ENCODE results near the gene MKLN1.

- TF ChIP-seq ZFP30 (CRISPR knock-in tag; IDR thresholded peaks at IDR 0.05): no peak
- no peak for TF ChIP-seq PATZ1 (CRISPR knock-in tag; IDR thresholded peaks at IDR 0.05; ENCODE audit: borderline replicate concordance)
- TF ChIP-seq CSRNP3 (CRISPR knock-in tag; IDR thresholded peaks at IDR 0.05): no peak
- TF ChIP-seq ZNF565 (CRISPR knock-in tag; conservative IDR thresholded peaks at IDR 0.05; ENCODE audit: low read depth): no peak
- no peak for TF ChIP-seq RARB (CRISPR knock-in tag; IDR thresholded peaks at IDR 0.05)
- no peak for TF ChIP-seq TCF4 (CRISPR knock-in tag; IDR thresholded peaks at IDR 0.05; ENCODE audit: borderline replicate concordance)
- TF ChIP-seq TSHZ2 (CRISPR knock-in tag; IDR thresholded peaks at IDR 0.05): no peak
- TF ChIP-seq ISL1 (CRISPR knock-in tag; IDR thresholded peaks at IDR 0.05): no peak
- no peak for TF ChIP-seq ESRRG (CRISPR knock-in tag; IDR thresholded peaks at IDR 0.05)
- TF ChIP-seq ZNF8 (CRISPR knock-in tag; IDR thresholded peaks at IDR 0.05): no peak
- TF ChIP-seq GLIS3 (CRISPR knock-in tag; IDR thresholded peaks at IDR 0.05): no peak
- no peak for TF ChIP-seq ZC3H10 (CRISPR knock-in tag; IDR thresholded peaks at IDR 0.05)
- no peak for TF ChIP-seq PPARA (CRISPR knock-in tag; IDR thresholded peaks at IDR 0.05; ENCODE audit: borderline replicate concordance)
- TF ChIP-seq CREB5 (CRISPR knock-in tag; IDR thresholded peaks at IDR 0.05; ENCODE audit: low read depth): no peak
Observed at GRCh38 chr7:131532570-131533091, 205.0 kb downstream of the MKLN1 start.

Data from SK-N-SH treated with all-trans-retinoic acid at 6 μM for 48 hours (cell line).